Endothelial cell of umbilical vein (primary cell): ENCODE results near the gene AGMAT. TPM values are rescaled to one million over a fixed set of nuclear protein-coding genes. Genes with fewer than 3 reads are reported as not detected.
A peak's percentile ranks its signal among the peaks of the same experiment; 100 is the strongest.

Experiments
- BruUV-seq: library from RNA; stranded (reverse); fragments of 400-500 nt; replicated peaks from 2 replicates; lab custom pipeline; 2021; lab: Mats Ljungman, UMichigan
- CTCF ChIA-PET: fragments of 300-600, 350-600 bp; sonication (Branson Sonifier 250); formaldehyde crosslinking; loops from one replicate; lab custom pipeline; 2021; ENCODE audit warnings: antibody characterized with exemption, inconsistent platforms; lab: Charles Lee
- POLR2A ChIA-PET: fragments of 300-600, 350-600 bp; sonication (Branson Sonifier 250); formaldehyde crosslinking; loops from one replicate; lab custom pipeline; 2021; ENCODE audit warnings: antibody characterized with exemption, inconsistent platforms; lab: Charles Lee
- DNase-seq: peaks from one replicate; pipeline ENCODE4 v3.0.0-alpha.2; 2011; ENCODE audit warnings: low read depth, low spot score
- FAIRE-seq: peaks from 2 replicates; lab custom pipeline; 2011; peaks lifted over from hg19 to GRCh38; lab: Jason Lieb, UNC
- H2AFZ ChIP-seq: 2 replicates; pipeline ENCODE4 v1.6.0; 2012; ENCODE audit warnings: low read depth, low read length, control low read depth, inconsistent platforms
- H3K27ac ChIP-seq: 2 replicates; pipeline ENCODE4 v1.5.1; 2011; ENCODE audit warnings: low read depth, mild to moderate bottlenecking, control low read depth, low read length, moderate library complexity; ENCODE audit not compliant: insufficient read depth
- H3K27me3 ChIP-seq, 2 experiments: 2 replicates each; pipeline versions ENCODE4 v1.6.0 to v1.6.1; 2011; ENCODE audit warnings: low read length in 2 of 2, mixed read lengths in 1 of 2; ENCODE audit not compliant: control insufficient read depth in 2 of 2, insufficient read depth in 2 of 2
- H3K36me3 ChIP-seq, 2 experiments: 2 replicates in 1 of 2; 3 replicates in 1 of 2; pipeline ENCODE4 v1.5.1; 2011; ENCODE audit warnings: low read length in 2 of 2, mild to moderate bottlenecking in 1 of 2, moderate library complexity in 1 of 2; ENCODE audit not compliant: control insufficient read depth in 2 of 2, insufficient read depth in 2 of 2; ENCODE audit errors: extremely low read depth in 1 of 2
- H3K4me1 ChIP-seq: 3 replicates; pipeline ENCODE4 v1.5.1; 2011; ENCODE audit warnings: mild to moderate bottlenecking, low read length; ENCODE audit not compliant: control insufficient read depth, insufficient read depth; ENCODE audit errors: extremely low read depth
- H3K4me2 ChIP-seq: 2 replicates; pipeline ENCODE4 v1.6.1; 2011; ENCODE audit warnings: low read length, control low read depth, mixed read lengths; ENCODE audit not compliant: insufficient read depth
- H3K4me3 ChIP-seq, 3 experiments: fragments of 200-600 bp in 1 of 3; sonication (generic), shearing (Covaris generic) in 1 of 3; replicated peaks in 1 of 3; 2 replicates each; pipeline ENCODE4 v1.5.1; 2011 to 2016; ENCODE audit warnings: control low read depth in 3 of 3, low read length in 3 of 3, mild to moderate bottlenecking in 2 of 3, inconsistent platforms in 1 of 3, low read depth in 1 of 3, moderate library complexity in 1 of 3; ENCODE audit not compliant: insufficient read depth in 1 of 3
- H3K79me2 ChIP-seq: 2 replicates; pipeline ENCODE4 v1.6.0; 2012; ENCODE audit warnings: low read length, inconsistent platforms; ENCODE audit not compliant: control insufficient read depth, insufficient read depth
- H3K9ac ChIP-seq: replicated peaks from 2 replicates; pipeline ENCODE3; 2011; ENCODE audit warnings: low read length, control low read depth; ENCODE audit not compliant: insufficient read depth; ENCODE audit errors: extremely low read depth
- H3K9me1 ChIP-seq: replicated peaks from 3 replicates; pipeline ENCODE4 v1.6.0; 2011; ENCODE audit warnings: mild to moderate bottlenecking, low read length; ENCODE audit not compliant: control insufficient read depth, insufficient read depth; ENCODE audit errors: extremely low read depth
- H3K9me3 ChIP-seq: replicated peaks from 2 replicates; pipeline ENCODE4 v1.5.1; 2012; ENCODE audit warnings: low read length, inconsistent platforms; ENCODE audit not compliant: control insufficient read depth, insufficient read depth
- H4K20me1 ChIP-seq: replicated peaks from 2 replicates; pipeline ENCODE3; 2011; ENCODE audit warnings: mild to moderate bottlenecking, low read length; ENCODE audit not compliant: control insufficient read depth, insufficient read depth; ENCODE audit errors: extremely low read depth
- EZH2 ChIP-seq: IDR thresholded peaks from 2 replicates; pipeline ENCODE4 v1.6.1; 2012; ENCODE audit warnings: borderline replicate concordance, low read depth, mild to moderate bottlenecking, moderate library complexity, low read length, inconsistent platforms; ENCODE audit not compliant: severe bottlenecking
- FOS ChIP-seq: IDR thresholded peaks from 2 replicates; pipeline ENCODE4 v1.6.1; 2011; ENCODE audit warnings: mild to moderate bottlenecking, low read length, moderate library complexity, borderline replicate concordance; ENCODE audit not compliant: insufficient read depth
- GATA2 ChIP-seq: IDR thresholded peaks from 2 replicates; pipeline ENCODE4 v1.7.0; 2011; ENCODE audit warnings: low read depth, mild to moderate bottlenecking, moderate library complexity, mixed read lengths, low read length; ENCODE audit not compliant: insufficient read length, insufficient read depth
- JUN ChIP-seq: IDR thresholded peaks from 2 replicates; pipeline ENCODE4 v1.6.1; 2011; ENCODE audit warnings: borderline replicate concordance, low read depth; ENCODE audit not compliant: insufficient read length, insufficient read depth
- MYC ChIP-seq: IDR thresholded peaks from one replicate; pipeline ENCODE4 v1.6.1; 2011; ENCODE audit warnings: mild to moderate bottlenecking, low read depth, low read length
- POLR2A ChIP-seq: IDR thresholded peaks from 2 replicates; pipeline ENCODE4 v1.6.1; 2012; ENCODE audit warnings: low read depth, mild to moderate bottlenecking, control low read depth, low read length
- POLR2AphosphoS5 ChIP-seq: IDR thresholded peaks from 2 replicates; pipeline ENCODE4 v1.6.1; 2012; ENCODE audit warnings: low read depth, mild to moderate bottlenecking, control low read depth, low read length, moderate library complexity; ENCODE audit not compliant: insufficient read depth
- dilution Hi-C: fragments of 300-500 bp; cut with MboI; formaldehyde crosslinking; loops from one replicate; pipeline ENCODE4 v1.15.0; 2019; ENCODE audit warnings: low sequenced_read_pairs; ENCODE audit not compliant: extremely low pct_ligation_motif_present
- intact Hi-C: fragments of 100-400 bp; cut with micrococcal nuclease; formaldehyde crosslinking; loops from one replicate; pipeline ENCODE4 v1.10.0; 2022
- polyA plus RNA-seq, 4 experiments: library from polyadenylated mRNA; depleted of rRNA in 3 of 4; stranded (reverse) in 3 of 4; unstranded in 1 of 4; fragments of >200 nt; gene quantifications; 2 replicates each; pipeline versions ENCODE4 v1.2.1 to v1.2.3, GENCODE V29; 2011 to 2012; ENCODE audit warnings: missing spikeins in 1 of 4
- total RNA-seq: library from RNA; stranded (reverse); gene quantifications from 2 replicates; pipeline ENCODE4 v1.2.3, GENCODE V29; 2021
- TF ChIP-seq, protein P1 (sequence below): IDR thresholded peaks from 2 replicates; pipeline ENCODE4 v1.6.1; 2011; ENCODE audit not compliant: insufficient read depth, insufficient read length
- TF ChIP-seq, protein P2 (sequence below), 2 donors: IDR thresholded peaks; 1 replicate in 1 of 2; 2 replicates in 1 of 2; pipeline ENCODE4 v1.5.1; 2011; ENCODE audit warnings: low read length in 2 of 2, mild to moderate bottlenecking in 2 of 2, moderate library complexity in 2 of 2, control low read depth in 1 of 2, inconsistent platforms in 1 of 2, low read depth in 1 of 2; ENCODE audit not compliant: insufficient read depth in 1 of 2; ENCODE audit errors: extremely low read depth in 1 of 2

The AGMAT gene
- total and polyA plus RNA-seq, 2 donors (not counting 3 experiments of a cell fraction or from before 2014, with no cell fraction given): 0.39 to 1.9 TPM

DNA sequence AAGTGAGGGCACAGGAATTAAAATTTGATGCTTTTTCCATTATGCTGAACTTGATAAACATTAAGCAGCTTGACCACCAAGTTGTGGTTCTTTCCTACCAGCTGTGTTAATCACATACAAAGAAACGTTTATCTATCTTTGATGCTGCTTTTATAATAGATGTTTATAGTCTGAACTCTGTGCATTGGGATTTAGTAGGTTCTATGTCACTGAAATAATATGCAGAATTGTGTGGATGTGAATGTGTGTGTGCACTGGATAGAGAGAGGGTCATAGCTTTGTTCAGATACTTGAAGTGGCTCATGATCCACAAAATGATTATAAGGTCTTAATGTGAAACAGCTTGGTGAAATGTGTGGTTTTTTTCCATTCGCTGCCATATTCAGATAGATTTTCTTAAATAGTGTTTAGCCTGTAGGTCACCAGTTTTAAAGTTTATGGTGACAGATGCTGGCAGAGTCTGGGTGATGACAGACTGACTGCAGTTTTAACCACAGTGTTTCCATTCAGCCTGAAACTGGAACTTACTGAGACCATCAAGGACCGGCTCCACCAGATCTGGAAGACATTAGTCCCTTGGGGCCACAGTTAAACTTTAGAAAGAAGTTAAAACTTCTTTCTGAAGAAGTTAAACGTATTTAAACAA is 42.6 kb upstream of the AGMAT start:
- no TSS peak for BruUV-seq
- Histone ChIP-seq H3K79me2 (peaks cover 56% of the 10 kb centered on the region), H3K27ac (no peak overlapping the region), H3K4me2 (no peak overlapping the region), H2AFZ (no peak overlapping the region), H4K20me1 (no peaks in the 10 kb centered on the region), H3K4me3 (no peak overlapping the region), H3K9ac (no peak overlapping the region), H3K36me3 (peaks cover 6 to 14% of the 10 kb centered on the region in 2 experiments), H3K4me1 (no peaks in the 10 kb centered on the region), H3K9me1 (no peaks in the 10 kb centered on the region), H3K9me3 (no peaks in the 10 kb centered on the region), H3K27me3 (no peaks in the 10 kb centered on the region)
- intact Hi-C loops: no loop called here
- DNase-seq: no peak
- no peak for TF ChIP-seq POLR2A
- no peak for TF ChIP-seq GATA2
- no peak for TF ChIP-seq JUN
- no peak for TF ChIP-seq EZH2
- no peak for TF ChIP-seq MYC
- TF ChIP-seq, protein P1, sequence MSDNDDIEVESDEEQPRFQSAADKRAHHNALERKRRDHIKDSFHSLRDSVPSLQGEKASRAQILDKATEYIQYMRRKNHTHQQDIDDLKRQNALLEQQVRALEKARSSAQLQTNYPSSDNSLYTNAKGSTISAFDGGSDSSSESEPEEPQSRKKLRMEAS: no peak
- TF ChIP-seq, protein P2, sequence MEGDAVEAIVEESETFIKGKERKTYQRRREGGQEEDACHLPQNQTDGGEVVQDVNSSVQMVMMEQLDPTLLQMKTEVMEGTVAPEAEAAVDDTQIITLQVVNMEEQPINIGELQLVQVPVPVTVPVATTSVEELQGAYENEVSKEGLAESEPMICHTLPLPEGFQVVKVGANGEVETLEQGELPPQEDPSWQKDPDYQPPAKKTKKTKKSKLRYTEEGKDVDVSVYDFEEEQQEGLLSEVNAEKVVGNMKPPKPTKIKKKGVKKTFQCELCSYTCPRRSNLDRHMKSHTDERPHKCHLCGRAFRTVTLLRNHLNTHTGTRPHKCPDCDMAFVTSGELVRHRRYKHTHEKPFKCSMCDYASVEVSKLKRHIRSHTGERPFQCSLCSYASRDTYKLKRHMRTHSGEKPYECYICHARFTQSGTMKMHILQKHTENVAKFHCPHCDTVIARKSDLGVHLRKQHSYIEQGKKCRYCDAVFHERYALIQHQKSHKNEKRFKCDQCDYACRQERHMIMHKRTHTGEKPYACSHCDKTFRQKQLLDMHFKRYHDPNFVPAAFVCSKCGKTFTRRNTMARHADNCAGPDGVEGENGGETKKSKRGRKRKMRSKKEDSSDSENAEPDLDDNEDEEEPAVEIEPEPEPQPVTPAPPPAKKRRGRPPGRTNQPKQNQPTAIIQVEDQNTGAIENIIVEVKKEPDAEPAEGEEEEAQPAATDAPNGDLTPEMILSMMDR (IDR thresholded peaks at IDR 0.05; ENCODE audit: extremely low read depth in 1 of 2, insufficient read depth in 1 of 2, low read depth in 1 of 2, low read length in 2 of 2): no peak
- no peak for TF ChIP-seq POLR2AphosphoS5
- TF ChIP-seq FOS: no peak
- dilution Hi-C loops: no loop called here
- FAIRE-seq: peak; percentile 4
- CTCF ChIA-PET: interaction anchor here (0.7 kb wide), 1 partner anchor 15 kb away, joined by 3 read pairs; no protein-coding TSS in a partner anchor
- POLR2A ChIA-PET: no interaction called here
